ENCODE results near the gene RALGAPA2. TPM values are rescaled to one million over a fixed set of nuclear protein-coding genes. Genes with fewer than 3 reads are reported as not detected.

Gene RALGAPA2
- total RNA-seq, 1 donor from 2014 or later = 15.2 TPM

DNA sequence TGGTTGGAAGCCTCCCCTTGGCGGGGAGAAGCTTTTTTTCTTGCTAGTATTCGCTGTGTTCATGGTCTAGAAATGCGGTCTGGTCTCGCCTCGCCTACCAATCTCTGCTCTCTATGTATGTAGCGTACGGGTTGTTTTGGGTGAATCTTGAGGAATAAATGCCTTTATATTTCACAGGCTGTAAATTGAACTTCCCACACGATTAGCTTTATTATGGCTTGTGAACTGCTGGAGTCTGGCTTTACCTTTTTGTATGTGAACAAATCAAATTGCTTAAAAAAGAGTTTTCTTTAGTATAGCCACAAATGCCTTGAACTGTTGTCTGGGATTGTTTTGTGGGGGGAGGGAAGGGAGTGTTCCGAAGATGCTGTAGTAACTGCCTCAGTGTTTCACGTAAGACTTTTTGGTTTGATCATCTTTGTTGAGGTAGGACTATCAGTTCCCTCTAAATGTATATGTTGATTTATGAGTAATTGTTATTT is 342.3 kb downstream of the RALGAPA2 start:
- H3K4me1 Mint-ChIP-seq (ENCODE audit: unreplicated experiment) = peaks cover 7% of the 10 kb centered on the region
- H3K27me3 Mint-ChIP-seq (ENCODE audit: unreplicated experiment) = peaks cover 73% of the 10 kb centered on the region
- TF ChIP-seq, protein P1, sequence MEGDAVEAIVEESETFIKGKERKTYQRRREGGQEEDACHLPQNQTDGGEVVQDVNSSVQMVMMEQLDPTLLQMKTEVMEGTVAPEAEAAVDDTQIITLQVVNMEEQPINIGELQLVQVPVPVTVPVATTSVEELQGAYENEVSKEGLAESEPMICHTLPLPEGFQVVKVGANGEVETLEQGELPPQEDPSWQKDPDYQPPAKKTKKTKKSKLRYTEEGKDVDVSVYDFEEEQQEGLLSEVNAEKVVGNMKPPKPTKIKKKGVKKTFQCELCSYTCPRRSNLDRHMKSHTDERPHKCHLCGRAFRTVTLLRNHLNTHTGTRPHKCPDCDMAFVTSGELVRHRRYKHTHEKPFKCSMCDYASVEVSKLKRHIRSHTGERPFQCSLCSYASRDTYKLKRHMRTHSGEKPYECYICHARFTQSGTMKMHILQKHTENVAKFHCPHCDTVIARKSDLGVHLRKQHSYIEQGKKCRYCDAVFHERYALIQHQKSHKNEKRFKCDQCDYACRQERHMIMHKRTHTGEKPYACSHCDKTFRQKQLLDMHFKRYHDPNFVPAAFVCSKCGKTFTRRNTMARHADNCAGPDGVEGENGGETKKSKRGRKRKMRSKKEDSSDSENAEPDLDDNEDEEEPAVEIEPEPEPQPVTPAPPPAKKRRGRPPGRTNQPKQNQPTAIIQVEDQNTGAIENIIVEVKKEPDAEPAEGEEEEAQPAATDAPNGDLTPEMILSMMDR (IDR thresholded peaks at IDR 0.05) = no peak
- no peaks in the 10 kb centered on the region for H3K36me3 Mint-ChIP-seq (ENCODE audit: unreplicated experiment)
- no peaks in the 10 kb centered on the region for H3K9me3 Mint-ChIP-seq (ENCODE audit: unreplicated experiment)
- no peak for DNase-seq (ENCODE audit: extremely low spot score, unreplicated experiment)
- no peak overlapping the region for H3K27ac Mint-ChIP-seq (ENCODE audit: unreplicated experiment)
- peak overlapping the region; percentile 61 for H3K4me3 Mint-ChIP-seq (ENCODE audit: unreplicated experiment)

DNA sequence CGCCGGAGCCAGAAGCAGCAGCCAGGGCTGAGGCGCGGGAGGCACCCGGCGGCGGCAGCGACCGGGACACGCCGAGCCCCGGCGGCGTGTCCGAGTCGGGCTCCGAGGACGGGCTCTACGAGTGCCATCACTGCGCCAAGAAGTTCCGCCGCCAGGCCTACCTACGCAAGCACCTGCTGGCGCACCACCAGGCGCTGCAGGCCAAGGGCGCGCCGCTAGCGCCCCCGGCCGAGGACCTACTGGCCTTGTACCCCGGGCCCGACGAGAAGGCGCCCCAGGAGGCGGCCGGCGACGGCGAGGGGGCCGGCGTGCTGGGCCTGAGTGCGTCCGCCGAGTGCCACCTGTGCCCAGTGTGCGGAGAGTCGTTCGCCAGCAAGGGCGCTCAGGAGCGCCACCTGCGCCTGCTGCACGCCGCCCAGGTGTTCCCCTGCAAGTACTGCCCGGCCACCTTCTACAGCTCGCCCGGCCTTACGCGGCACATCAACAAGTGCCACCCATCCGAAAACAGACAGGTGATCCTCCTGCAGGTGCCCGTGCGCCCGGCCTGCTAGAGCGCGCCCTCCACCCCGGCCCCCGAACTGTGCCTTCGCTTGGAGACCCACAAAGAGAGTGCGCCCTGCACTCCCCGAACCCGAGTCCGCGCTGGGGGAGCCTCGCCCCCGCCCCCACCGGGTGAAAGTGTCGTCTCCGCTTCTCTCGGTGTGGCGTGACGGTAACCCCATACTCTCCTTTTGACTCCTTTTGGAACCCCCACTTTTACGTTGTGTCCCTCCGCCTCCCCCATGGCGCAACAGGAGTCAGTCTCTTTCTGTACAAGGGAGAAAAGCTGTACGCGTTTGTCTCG is 343.0 kb downstream of the RALGAPA2 start:
- H3K36me3 Mint-ChIP-seq (ENCODE audit: unreplicated experiment) = no peaks in the 10 kb centered on the region
- no peak overlapping the region for H3K27ac Mint-ChIP-seq (ENCODE audit: unreplicated experiment)
- H3K4me1 Mint-ChIP-seq (ENCODE audit: unreplicated experiment) = peaks cover 7% of the 10 kb centered on the region
- DNase-seq (ENCODE audit: extremely low spot score, unreplicated experiment) = no peak
- H3K9me3 Mint-ChIP-seq (ENCODE audit: unreplicated experiment) = no peaks in the 10 kb centered on the region
- H3K27me3 Mint-ChIP-seq (ENCODE audit: unreplicated experiment) = peaks cover 72% of the 10 kb centered on the region
- H3K4me3 Mint-ChIP-seq (ENCODE audit: unreplicated experiment) = peak overlapping the region; percentile 61
- TF ChIP-seq, protein P1 (IDR thresholded peaks at IDR 0.05) = no peak

DNA sequence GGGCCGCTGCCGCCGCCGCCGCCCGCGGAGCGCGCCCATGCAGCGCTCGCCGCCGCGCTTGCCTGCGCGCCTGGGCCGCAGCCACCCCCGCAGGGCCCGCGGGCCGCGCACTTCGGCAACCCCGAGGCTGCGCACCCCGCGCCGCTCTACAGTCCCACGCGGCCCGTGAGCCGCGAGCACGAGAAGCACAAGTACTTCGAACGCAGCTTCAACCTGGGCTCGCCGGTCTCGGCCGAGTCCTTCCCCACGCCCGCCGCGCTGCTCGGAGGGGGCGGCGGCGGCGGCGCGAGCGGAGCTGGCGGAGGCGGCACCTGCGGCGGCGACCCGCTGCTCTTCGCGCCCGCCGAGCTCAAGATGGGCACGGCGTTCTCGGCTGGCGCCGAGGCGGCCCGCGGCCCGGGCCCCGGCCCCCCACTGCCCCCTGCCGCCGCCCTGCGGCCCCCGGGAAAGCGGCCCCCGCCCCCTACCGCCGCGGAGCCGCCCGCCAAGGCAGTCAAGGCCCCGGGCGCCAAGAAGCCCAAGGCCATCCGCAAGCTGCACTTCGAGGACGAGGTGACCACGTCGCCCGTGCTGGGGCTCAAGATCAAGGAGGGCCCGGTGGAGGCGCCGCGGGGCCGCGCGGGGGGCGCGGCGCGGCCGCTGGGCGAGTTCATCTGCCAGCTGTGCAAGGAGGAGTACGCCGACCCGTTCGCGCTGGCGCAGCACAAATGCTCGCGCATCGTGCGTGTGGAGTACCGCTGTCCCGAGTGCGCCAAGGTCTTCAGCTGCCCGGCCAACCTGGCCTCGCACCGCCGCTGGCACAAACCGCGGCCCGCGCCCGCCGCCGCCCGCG is 343.8 kb downstream of the RALGAPA2 start:
- no peak for DNase-seq (ENCODE audit: extremely low spot score, unreplicated experiment)
- Mint-ChIP-seq H3K36me3 (ENCODE audit: unreplicated experiment) (no peaks in the 10 kb centered on the region), H3K4me1 (ENCODE audit: unreplicated experiment) (peaks cover 7% of the 10 kb centered on the region), H3K9me3 (ENCODE audit: unreplicated experiment) (no peaks in the 10 kb centered on the region), H3K27me3 (ENCODE audit: unreplicated experiment) (peaks cover 70% of the 10 kb centered on the region), H3K27ac (ENCODE audit: unreplicated experiment) (no peak overlapping the region), H3K4me3 (ENCODE audit: unreplicated experiment) (no peak overlapping the region)
- TF ChIP-seq, protein P1 (IDR thresholded peaks at IDR 0.05) = no peak

- TF ChIP-seq, protein P1 (IDR thresholded peaks at IDR 0.05) = no peak
These were observed 344.6 kb downstream of the RALGAPA2 start, which contains the start of gene INSM1 for GRCh38 chr20:20367575-20368417. TSS of gene INSM1 (plus strand) at chr20:20368104. CDS start at chr20:20368268, 164 bp downstream.

More at GRCh38 chr20:20367575-20368417, 344.6 kb downstream of the RALGAPA2 start, which contains the start of gene INSM1:
- H3K4me3 Mint-ChIP-seq (ENCODE audit: unreplicated experiment) = peak within 1 kb of the TSS; percentile 29
- peaks cover 12% of the 10 kb centered on the region for H3K4me1 Mint-ChIP-seq (ENCODE audit: unreplicated experiment)
- no peak for DNase-seq (ENCODE audit: extremely low spot score, unreplicated experiment)
- H3K9me3 Mint-ChIP-seq (ENCODE audit: unreplicated experiment) = no peaks in the 10 kb centered on the region
- no peaks in the 10 kb centered on the region for H3K36me3 Mint-ChIP-seq (ENCODE audit: unreplicated experiment)
- H3K27me3 Mint-ChIP-seq (ENCODE audit: unreplicated experiment) = peaks cover 70% of the 10 kb centered on the region
- H3K27ac Mint-ChIP-seq (ENCODE audit: unreplicated experiment) = no peak within 1 kb of the TSS

Measured in osteocyte (in vitro differentiated cells).